Measurements from ENCODE around the gene DOCK8.
"Not testable (repeated sequence)": the region's sequence is repeated elsewhere in the genome, so short reads cannot be mapped to it uniquely, and the experiment has no call there.

DOCK8 gene

GRCh38 chr9:373759-374206, 159.1 kb downstream of the DOCK8 start:
- no peak for DNase-seq

GRCh38 chr9:374736-375135, 160.1 kb downstream of the DOCK8 start:
- DNase-seq, result no peak

- no peak for DNase-seq
These were observed 161.4 kb downstream of the DOCK8 start for GRCh38 chr9:376115-376514.

GRCh38 chr9:378263-378662, 163.6 kb downstream of the DOCK8 start:
- no peak for DNase-seq

- no peak for DNase-seq
These were observed 167.7 kb downstream of the DOCK8 start for GRCh38 chr9:382383-382782.

GRCh38 chr9:385818-386398, 171.2 kb downstream of the DOCK8 start:
- peak; percentile 16 for DNase-seq

GRCh38 chr9:389159-389558, 174.5 kb downstream of the DOCK8 start:
- DNase-seq, result no peak

- no peak for DNase-seq
These were observed 175.1 kb downstream of the DOCK8 start for GRCh38 chr9:389758-390157.

- no peak for DNase-seq
These were observed 177.6 kb downstream of the DOCK8 start for GRCh38 chr9:392077-392804.

- DNase-seq, result no peak
These were observed 179.8 kb downstream of the DOCK8 start for GRCh38 chr9:394347-395052.

- DNase-seq, result no peak
These were observed 181.7 kb downstream of the DOCK8 start for GRCh38 chr9:396396-396795.

GRCh38 chr9:398085-398484, 183.4 kb downstream of the DOCK8 start:
- no peak for DNase-seq

GRCh38 chr9:401223-401622, 186.6 kb downstream of the DOCK8 start:
- DNase-seq, result no peak

- DNase-seq, result no peak
These were observed 189.6 kb downstream of the DOCK8 start for GRCh38 chr9:404234-404633.

- no peak for DNase-seq
These were observed 190.7 kb downstream of the DOCK8 start for GRCh38 chr9:405341-405740.

GRCh38 chr9:406886-407654, 192.4 kb downstream of the DOCK8 start:
- DNase-seq, result no peak

- DNase-seq, result not testable (repeated sequence)
These were observed 195.0 kb downstream of the DOCK8 start for GRCh38 chr9:409655-410054.

- DNase-seq, result no peak
These were observed 199.9 kb downstream of the DOCK8 start for GRCh38 chr9:414595-414994.

GRCh38 chr9:419571-420171, 205.0 kb downstream of the DOCK8 start:
- no peak for DNase-seq

GRCh38 chr9:421896-422295, 207.2 kb downstream of the DOCK8 start:
- no peak for DNase-seq

- DNase-seq, result no peak
These were observed 211.6 kb downstream of the DOCK8 start for GRCh38 chr9:426264-426663.

GRCh38 chr9:426976-427375, 212.3 kb downstream of the DOCK8 start:
- DNase-seq, result no peak

- DNase-seq, result no peak
These were observed 217.0 kb downstream of the DOCK8 start for GRCh38 chr9:431701-432100.
